AG10803 (cell line): ENCODE results near the gene MRPS23.
"Not testable (repeated sequence)": the region's sequence is repeated elsewhere in the genome, so short reads cannot be mapped to it uniquely, and the experiment has no call there.

ENCODE experiments used
- DNase-seq: peaks from one replicate; pipeline ENCODE4 v3.0.0; 2010; ENCODE audit warnings: low read depth
- H3K4me3 ChIP-seq: 2 replicates; pipeline ENCODE4 v1.5.1; 2011; ENCODE audit warnings: mild to moderate bottlenecking, low read length, control low read depth
- TF ChIP-seq, protein P1 (sequence below): conservative IDR thresholded peaks from 2 replicates; pipeline ENCODE4 v1.5.1; 2011; ENCODE audit warnings: mild to moderate bottlenecking, low read length, control low read depth, inconsistent platforms

Gene MRPS23

GRCh38 chr17:57856792-57857620 lies 7.2 kb upstream of the MRPS23 start:
- TF ChIP-seq, protein P1, sequence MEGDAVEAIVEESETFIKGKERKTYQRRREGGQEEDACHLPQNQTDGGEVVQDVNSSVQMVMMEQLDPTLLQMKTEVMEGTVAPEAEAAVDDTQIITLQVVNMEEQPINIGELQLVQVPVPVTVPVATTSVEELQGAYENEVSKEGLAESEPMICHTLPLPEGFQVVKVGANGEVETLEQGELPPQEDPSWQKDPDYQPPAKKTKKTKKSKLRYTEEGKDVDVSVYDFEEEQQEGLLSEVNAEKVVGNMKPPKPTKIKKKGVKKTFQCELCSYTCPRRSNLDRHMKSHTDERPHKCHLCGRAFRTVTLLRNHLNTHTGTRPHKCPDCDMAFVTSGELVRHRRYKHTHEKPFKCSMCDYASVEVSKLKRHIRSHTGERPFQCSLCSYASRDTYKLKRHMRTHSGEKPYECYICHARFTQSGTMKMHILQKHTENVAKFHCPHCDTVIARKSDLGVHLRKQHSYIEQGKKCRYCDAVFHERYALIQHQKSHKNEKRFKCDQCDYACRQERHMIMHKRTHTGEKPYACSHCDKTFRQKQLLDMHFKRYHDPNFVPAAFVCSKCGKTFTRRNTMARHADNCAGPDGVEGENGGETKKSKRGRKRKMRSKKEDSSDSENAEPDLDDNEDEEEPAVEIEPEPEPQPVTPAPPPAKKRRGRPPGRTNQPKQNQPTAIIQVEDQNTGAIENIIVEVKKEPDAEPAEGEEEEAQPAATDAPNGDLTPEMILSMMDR: no peak
- no peak for DNase-seq
- no peak overlapping the region for H3K4me3 ChIP-seq

DNA sequence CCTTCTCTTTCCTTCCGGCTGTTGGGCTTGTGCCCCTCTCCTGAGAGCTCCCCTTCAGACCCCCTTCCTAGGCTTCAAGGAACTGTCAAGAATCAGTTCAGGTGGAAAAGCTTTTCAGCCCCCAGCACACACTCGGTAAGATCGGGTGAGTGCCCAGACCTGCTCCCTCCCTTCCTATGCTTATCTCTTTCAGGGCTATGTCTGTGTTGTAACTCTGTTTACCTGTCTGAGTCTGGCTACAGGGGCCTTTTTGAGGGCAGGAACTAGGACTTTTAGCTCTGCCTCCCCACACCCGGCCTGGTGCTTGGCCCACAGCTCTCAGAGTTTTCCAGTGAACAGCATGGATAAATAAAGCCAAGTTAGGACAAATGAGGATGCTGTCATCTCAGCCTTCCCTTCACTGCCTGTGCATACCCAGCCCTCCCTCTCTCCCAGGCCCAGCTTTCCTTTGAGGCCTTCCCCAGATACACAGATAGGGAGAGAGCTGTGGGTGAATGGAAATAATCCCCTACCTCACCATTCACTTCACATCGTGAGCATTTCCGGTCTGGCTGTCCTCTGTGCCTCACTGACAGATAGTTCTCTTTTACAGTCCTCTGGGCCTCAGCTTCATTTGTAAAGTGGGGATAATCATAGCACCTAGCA lies 5.7 kb upstream of the MRPS23 start:
- DNase-seq: no peak
- TF ChIP-seq, protein P1: no peak
- no peak overlapping the region for H3K4me3 ChIP-seq

DNA sequence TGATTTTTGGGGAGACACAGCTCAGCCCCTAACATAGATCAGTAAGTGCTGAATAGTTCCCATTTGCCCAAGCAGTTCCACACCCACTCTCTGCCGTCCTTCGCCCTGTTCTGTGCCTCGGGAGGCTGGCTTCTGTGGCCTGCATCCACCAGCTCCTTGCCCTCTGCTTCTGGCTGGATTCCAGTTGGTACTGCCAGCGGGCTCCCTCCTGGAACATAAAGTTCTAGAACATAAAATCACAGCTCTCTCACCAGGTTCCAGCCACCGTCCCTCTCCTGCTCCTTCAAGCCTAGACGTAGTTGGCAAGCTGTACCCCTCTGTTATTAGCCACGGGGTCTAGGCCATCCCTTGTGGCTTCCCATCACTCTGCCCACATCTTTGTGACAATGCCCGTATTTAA lies 3.9 kb upstream of the MRPS23 start:
- TF ChIP-seq, protein P1: no peak
- H3K4me3 ChIP-seq: no peak overlapping the region
- DNase-seq: no peak

GRCh38 chr17:57852955-57853328 lies 3.1 kb upstream of the MRPS23 start:
- DNase-seq: no peak
- TF ChIP-seq, protein P1: no peak
- no peak overlapping the region for H3K4me3 ChIP-seq

GRCh38 chr17:57852092-57852954 lies 2.5 kb upstream of the MRPS23 start:
- DNase-seq: no peak
- TF ChIP-seq, protein P1: no peak
- H3K4me3 ChIP-seq: no peak overlapping the region

DNA sequence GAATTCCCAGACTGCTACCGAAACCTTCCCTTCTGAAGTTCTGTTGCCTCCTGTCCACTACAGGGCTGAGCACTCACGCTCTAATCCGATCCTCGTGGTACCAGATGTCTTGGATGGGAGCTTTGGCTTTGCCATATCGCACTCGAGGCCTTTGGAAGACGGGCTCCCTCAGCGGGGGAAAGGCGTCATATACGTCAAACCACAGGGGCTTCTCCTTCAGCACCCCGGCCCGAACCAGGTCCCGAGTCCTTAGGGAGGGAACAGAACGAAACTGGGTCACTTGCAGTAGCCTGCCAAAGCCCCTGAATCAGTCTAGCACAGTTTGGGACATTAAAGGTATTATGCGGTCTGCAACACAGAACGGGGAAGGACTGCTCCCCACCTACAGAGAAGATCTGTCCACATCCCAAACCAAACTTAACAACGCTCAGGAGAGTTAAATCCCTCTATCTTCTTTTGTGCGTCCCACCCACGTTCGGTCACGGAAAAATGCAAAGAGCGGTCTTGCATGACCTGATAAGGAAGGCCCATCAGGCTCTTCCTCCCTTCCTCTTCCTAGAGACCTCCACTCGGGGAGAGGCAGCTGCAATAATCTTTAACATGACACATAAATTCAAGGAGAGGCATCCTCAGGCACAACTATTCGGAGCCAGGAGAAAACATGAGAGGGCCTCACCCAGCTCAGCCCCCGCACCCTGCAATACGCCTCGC lies 526 bp downstream of the MRPS23 start:
- TF ChIP-seq, protein P1: no peak
- no peak for DNase-seq
- peak overlapping the region; percentile 96 for H3K4me3 ChIP-seq

DNA sequence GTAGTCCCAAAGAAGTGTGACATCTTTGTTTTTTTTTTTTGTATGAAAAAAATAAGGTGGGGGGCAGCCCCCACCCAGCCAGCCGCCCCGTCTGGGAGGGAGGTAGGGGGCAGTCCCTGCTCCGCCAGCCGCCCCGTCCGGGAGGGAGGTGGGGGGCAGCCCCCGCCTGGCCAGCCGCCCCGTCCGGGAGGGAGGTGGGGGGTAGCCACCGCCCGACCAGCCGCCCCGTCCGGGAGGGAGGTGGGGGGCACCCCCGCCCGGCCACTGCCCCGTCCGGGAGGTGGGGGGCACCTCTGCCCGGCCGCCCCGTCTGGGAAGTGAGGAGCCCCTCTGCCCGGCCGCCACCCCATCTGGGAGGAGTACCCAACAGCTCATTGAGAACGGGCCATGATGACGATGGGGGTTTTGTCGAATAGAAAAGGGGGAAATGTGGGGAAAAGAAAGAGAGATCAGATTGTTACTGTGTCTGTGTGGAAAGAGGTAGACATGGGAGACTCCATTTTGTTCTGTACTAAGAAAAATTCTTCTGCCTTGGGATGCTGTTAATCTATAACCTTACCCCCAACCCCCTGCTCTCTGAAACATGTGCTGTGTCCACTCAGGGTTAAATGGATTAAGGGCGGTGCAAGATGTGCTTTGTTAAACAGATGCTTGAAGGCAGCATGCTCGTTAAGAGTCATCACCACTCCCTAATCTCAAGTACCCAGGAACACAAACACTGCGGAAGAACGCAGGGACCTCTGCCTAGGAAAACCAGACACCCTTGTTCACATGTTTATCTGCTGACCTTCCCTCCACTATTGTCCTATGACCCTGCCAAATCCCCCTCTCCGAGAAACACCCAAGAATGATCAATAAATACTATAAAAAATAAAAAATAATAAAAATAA lies 3.5 kb downstream of the MRPS23 start:
- DNase-seq, H3K4me3 ChIP-seq: not testable (repeated sequence)
